Gastrocnemius medialis (tissue), 4 donors: ENCODE data around the gene MISP3.

Experiments
- POLR2A ChIP-seq, 2 donors: fragments of 450-650 bp; IDR thresholded peaks; one replicate each; pipeline ENCODE4 v1.6.1; 2017; ENCODE audit warnings: antibody characterized with exemption in 2 of 2, mild to moderate bottlenecking in 2 of 2, moderate library complexity in 2 of 2
- TF ChIP-seq, protein P1 (sequence below), 5 experiments: fragments of 450-650 bp in 3 of 5; fragments of 200-600 bp in 2 of 5; sonication (generic) in 2 of 5; IDR thresholded peaks in 4 of 5; conservative IDR thresholded peaks in 1 of 5; 1 replicate in 4 of 5; 2 replicates in 1 of 5; pipeline ENCODE4 v1.5.1; 2016 to 2019; ENCODE audit warnings: antibody characterized with exemption in 5 of 5, mild to moderate bottlenecking in 3 of 5, moderate library complexity in 3 of 5

DNA sequence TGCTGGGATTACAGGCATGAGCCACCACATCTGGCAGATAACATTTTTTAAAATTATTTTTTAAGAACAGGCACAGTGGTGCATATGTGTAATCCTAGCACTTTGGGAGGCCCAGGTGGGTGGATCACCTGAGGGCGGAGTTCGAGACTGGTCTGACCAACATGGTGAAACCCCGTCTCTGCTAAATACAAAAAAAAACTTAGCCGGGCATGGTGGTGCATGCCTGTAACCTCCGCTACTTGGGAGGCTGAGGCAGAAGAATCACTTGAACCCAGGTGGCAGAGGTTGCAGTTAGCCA lies 10.1 kb upstream of the MISP3 start:
- TF ChIP-seq, protein P1, sequence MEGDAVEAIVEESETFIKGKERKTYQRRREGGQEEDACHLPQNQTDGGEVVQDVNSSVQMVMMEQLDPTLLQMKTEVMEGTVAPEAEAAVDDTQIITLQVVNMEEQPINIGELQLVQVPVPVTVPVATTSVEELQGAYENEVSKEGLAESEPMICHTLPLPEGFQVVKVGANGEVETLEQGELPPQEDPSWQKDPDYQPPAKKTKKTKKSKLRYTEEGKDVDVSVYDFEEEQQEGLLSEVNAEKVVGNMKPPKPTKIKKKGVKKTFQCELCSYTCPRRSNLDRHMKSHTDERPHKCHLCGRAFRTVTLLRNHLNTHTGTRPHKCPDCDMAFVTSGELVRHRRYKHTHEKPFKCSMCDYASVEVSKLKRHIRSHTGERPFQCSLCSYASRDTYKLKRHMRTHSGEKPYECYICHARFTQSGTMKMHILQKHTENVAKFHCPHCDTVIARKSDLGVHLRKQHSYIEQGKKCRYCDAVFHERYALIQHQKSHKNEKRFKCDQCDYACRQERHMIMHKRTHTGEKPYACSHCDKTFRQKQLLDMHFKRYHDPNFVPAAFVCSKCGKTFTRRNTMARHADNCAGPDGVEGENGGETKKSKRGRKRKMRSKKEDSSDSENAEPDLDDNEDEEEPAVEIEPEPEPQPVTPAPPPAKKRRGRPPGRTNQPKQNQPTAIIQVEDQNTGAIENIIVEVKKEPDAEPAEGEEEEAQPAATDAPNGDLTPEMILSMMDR (IDR thresholded peaks at IDR 0.05 in 4 of 5, conservative IDR thresholded peaks at IDR 0.05 in 1 of 5), result no peak
- no peak for TF ChIP-seq POLR2A (IDR thresholded peaks at IDR 0.05)
